Measurements from ENCODE around the gene GPR68. TPM values are rescaled to one million over a fixed set of nuclear protein-coding genes. Genes with fewer than 3 reads are reported as not detected.

GPR68 gene
- total and polyA plus RNA-seq, 2 experiments from 2014 or later, result 0.19 to 0.35 TPM

DNA sequence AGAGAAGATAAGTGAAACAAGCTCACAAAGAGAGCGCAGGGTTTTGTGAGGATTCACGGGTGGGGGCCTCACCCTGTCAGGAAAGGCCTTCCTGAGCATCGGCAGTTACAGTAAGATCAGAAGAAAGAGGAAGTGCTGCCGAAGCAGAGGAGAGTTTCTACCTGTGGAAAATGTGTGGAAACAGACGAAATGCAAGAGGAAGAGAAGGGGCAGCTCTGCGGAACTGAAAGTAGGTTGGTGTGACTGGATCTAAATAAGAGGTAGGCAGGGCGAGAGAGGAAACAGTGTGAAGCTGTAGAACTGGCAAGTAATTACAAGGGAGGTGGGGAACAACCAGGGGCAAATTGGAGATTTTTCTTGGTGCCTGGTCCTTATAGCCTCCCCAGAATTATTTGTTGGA is 2.6 kb downstream of the GPR68 start:
- Histone ChIP-seq H2AFZ (no peak overlapping the region), H3K79me2 (replicated peaks; ENCODE audit: insufficient read depth) (no peaks in the 10 kb centered on the region), H3F3A (replicated peaks; ENCODE audit: low read depth) (no peaks in the 10 kb centered on the region), H3K4me1 (ENCODE audit: insufficient read depth) (no peaks in the 10 kb centered on the region), H3K27ac (ENCODE audit: low read depth) (no peak overlapping the region), H3K9me2 (ENCODE audit: insufficient read depth) (no peaks in the 10 kb centered on the region), H3K36me3 (ENCODE audit: insufficient read depth) (no peaks in the 10 kb centered on the region), H4K20me1 (replicated peaks; ENCODE audit: insufficient read depth) (no peaks in the 10 kb centered on the region), H3K4me2 (no peak overlapping the region), H3K4me3 (no peak overlapping the region), H3K27me3 (ENCODE audit: insufficient read depth) (no peaks in the 10 kb centered on the region)
- peaks cover 4% of the 10 kb centered on the region for H3K27me3 Mint-ChIP-seq (ENCODE audit: insufficient read depth, low read depth, poor library complexity)
- peaks cover 4% of the 10 kb centered on the region; the same call in 1 of the 3 replicates for H3K9me3 Mint-ChIP-seq
- H3K4me1 Mint-ChIP-seq, result peaks cover 15% of the 10 kb centered on the region
- DNase-seq (ENCODE audit: low spot score) (no peak), ATAC-seq (no peak)
- no peak overlapping the region for H3K27ac Mint-ChIP-seq
- H3K36me3 Mint-ChIP-seq (ENCODE audit: low read depth), result no peaks in the 10 kb centered on the region
- TF ChIP-seq ZNF114 (CRISPR knock-in tag; IDR thresholded peaks at IDR 0.05), result no peak
- no peak for TF ChIP-seq EZH2 (IDR thresholded peaks at IDR 0.05; ENCODE audit: low read depth, unreplicated experiment)
- TF ChIP-seq CREB1 (CRISPR knock-in tag; IDR thresholded peaks at IDR 0.05; ENCODE audit: low read depth), result no peak
- no peak overlapping the region for H3K4me3 Mint-ChIP-seq

DNA sequence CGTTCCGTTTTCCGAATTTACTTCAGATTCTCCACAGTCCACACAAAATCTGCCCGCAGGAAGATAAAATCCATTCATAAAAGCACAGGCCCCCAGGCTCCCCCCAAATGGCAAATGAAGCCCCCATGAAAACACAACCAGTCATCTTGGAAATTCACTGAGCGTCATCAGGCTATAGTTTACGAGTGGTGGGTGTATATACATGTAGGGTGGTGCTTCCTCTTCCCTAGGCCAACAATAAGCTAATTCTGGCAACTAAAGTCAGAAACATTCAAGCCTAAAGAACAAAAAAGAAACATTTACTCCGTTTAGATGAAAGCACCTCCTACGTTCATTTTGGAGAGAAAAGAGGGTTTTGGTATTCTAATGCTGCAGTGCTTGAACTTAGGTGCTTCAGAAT is 5.8 kb downstream of the GPR68 start:
- Mint-ChIP-seq H3K4me1 (peaks cover 3% of the 10 kb centered on the region; the same call in 1 of the 3 replicates), H3K27me3 (ENCODE audit: insufficient read depth, low read depth, poor library complexity) (peaks cover 11% of the 10 kb centered on the region), H3K27ac (no peak overlapping the region), H3K9me3 (peaks cover 4% of the 10 kb centered on the region; the same call in 1 of the 3 replicates), H3K4me3 (no peak overlapping the region), H3K36me3 (ENCODE audit: low read depth) (0 out of 3 replicates have a peak, but pooled peaks cover 2% of the 10 kb centered on the region)
- Histone ChIP-seq H3K27ac (ENCODE audit: low read depth) (no peak overlapping the region), H3K4me3 (no peak overlapping the region), H3K9me2 (ENCODE audit: insufficient read depth) (no peaks in the 10 kb centered on the region), H3K4me2 (no peak overlapping the region), H2AFZ (no peak overlapping the region), H3K27me3 (ENCODE audit: insufficient read depth) (no peaks in the 10 kb centered on the region), H3K79me2 (replicated peaks; ENCODE audit: insufficient read depth) (no peaks in the 10 kb centered on the region), H3F3A (replicated peaks; ENCODE audit: low read depth) (no peaks in the 10 kb centered on the region), H4K20me1 (replicated peaks; ENCODE audit: insufficient read depth) (no peaks in the 10 kb centered on the region), H3K36me3 (ENCODE audit: insufficient read depth) (no peaks in the 10 kb centered on the region), H3K4me1 (ENCODE audit: insufficient read depth) (no peaks in the 10 kb centered on the region)
- ATAC-seq (no peak), DNase-seq (ENCODE audit: low spot score) (no peak)
- TF ChIP-seq EZH2 (IDR thresholded peaks at IDR 0.05; ENCODE audit: low read depth, unreplicated experiment) (no peak), NANOG (IDR thresholded peaks at IDR 0.05; ENCODE audit: borderline replicate concordance) (no peak)

DNA sequence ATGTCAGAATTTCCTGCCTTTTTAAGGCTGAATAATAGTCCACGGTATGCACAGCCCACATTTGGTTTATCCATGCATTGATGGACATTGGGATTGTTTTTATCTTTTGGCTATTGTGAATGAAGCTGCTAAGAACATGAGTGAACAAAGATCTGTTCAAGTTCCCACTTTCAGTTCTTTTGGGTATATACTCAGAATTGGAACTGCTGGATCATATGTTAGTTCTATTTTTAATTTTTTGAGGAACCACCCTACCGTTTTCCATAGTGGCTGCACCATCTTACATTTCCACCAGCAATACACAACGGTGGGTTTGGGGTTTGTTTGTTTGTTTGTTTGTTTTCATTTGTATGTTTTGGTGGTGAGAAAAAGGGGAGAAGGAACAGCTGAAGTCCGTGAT is 6.4 kb downstream of the GPR68 start:
- Histone ChIP-seq H3K4me1 (ENCODE audit: insufficient read depth) (no peaks in the 10 kb centered on the region), H3F3A (replicated peaks; ENCODE audit: low read depth) (no peaks in the 10 kb centered on the region), H3K4me3 (no peak overlapping the region), H3K9me2 (ENCODE audit: insufficient read depth) (no peaks in the 10 kb centered on the region), H3K4me2 (no peak overlapping the region), H3K36me3 (ENCODE audit: insufficient read depth) (no peaks in the 10 kb centered on the region), H4K20me1 (replicated peaks; ENCODE audit: insufficient read depth) (no peaks in the 10 kb centered on the region), H2AFZ (no peak overlapping the region), H3K27me3 (ENCODE audit: insufficient read depth) (no peaks in the 10 kb centered on the region), H3K27ac (ENCODE audit: low read depth) (no peak overlapping the region), H3K79me2 (replicated peaks; ENCODE audit: insufficient read depth) (no peaks in the 10 kb centered on the region)
- Mint-ChIP-seq H3K27ac (no peak overlapping the region), H3K4me1 (peaks cover 3% of the 10 kb centered on the region; the same call in 1 of the 3 replicates), H3K36me3 (ENCODE audit: low read depth) (0 out of 3 replicates have a peak, but pooled peaks cover 2% of the 10 kb centered on the region), H3K4me3 (no peak overlapping the region), H3K9me3 (peaks cover 4% of the 10 kb centered on the region; the same call in 1 of the 3 replicates), H3K27me3 (ENCODE audit: insufficient read depth, low read depth, poor library complexity) (peaks cover 11% of the 10 kb centered on the region)
- no peak for ATAC-seq
- no peak for TF ChIP-seq EZH2 (IDR thresholded peaks at IDR 0.05; ENCODE audit: low read depth, unreplicated experiment)
- TF ChIP-seq, protein P1, sequence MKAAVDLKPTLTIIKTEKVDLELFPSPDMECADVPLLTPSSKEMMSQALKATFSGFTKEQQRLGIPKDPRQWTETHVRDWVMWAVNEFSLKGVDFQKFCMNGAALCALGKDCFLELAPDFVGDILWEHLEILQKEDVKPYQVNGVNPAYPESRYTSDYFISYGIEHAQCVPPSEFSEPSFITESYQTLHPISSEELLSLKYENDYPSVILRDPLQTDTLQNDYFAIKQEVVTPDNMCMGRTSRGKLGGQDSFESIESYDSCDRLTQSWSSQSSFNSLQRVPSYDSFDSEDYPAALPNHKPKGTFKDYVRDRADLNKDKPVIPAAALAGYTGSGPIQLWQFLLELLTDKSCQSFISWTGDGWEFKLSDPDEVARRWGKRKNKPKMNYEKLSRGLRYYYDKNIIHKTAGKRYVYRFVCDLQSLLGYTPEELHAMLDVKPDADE (IDR thresholded peaks at IDR 0.05), result no peak
- DNase-seq (ENCODE audit: low spot score), result no peak

Data from GM23338 (cell line).